Ovary (tissue), 3 donors: ENCODE results near the gene RHBDD3.

ENCODE experiments used
- POLR2A ChIP-seq: fragments of 450-650 bp; IDR thresholded peaks from one replicate; pipeline ENCODE4 v1.6.1; 2017; ENCODE audit warnings: antibody characterized with exemption, mild to moderate bottlenecking, moderate library complexity
- TF ChIP-seq, protein P1 (sequence below), 3 donors: fragments of 450-650 bp in 2 of 3; fragments of 200-600 bp in 1 of 3; IDR thresholded peaks; one replicate each; pipeline versions ENCODE4 v1.5.1 to v1.8.0; 2016 to 2022; ENCODE audit warnings: antibody characterized with exemption in 3 of 3, mild to moderate bottlenecking in 1 of 3
- donor health status: DM: no; HTN: no; CAD: no.

- TF ChIP-seq, protein P1, sequence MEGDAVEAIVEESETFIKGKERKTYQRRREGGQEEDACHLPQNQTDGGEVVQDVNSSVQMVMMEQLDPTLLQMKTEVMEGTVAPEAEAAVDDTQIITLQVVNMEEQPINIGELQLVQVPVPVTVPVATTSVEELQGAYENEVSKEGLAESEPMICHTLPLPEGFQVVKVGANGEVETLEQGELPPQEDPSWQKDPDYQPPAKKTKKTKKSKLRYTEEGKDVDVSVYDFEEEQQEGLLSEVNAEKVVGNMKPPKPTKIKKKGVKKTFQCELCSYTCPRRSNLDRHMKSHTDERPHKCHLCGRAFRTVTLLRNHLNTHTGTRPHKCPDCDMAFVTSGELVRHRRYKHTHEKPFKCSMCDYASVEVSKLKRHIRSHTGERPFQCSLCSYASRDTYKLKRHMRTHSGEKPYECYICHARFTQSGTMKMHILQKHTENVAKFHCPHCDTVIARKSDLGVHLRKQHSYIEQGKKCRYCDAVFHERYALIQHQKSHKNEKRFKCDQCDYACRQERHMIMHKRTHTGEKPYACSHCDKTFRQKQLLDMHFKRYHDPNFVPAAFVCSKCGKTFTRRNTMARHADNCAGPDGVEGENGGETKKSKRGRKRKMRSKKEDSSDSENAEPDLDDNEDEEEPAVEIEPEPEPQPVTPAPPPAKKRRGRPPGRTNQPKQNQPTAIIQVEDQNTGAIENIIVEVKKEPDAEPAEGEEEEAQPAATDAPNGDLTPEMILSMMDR (IDR thresholded peaks at IDR 0.05), result no peak
- no peak for TF ChIP-seq POLR2A
Measured at GRCh38 chr22:29311464-29312217, 43.9 kb upstream of the RHBDD3 start.
